Liver (tissue), 9 donors: ENCODE results near the gene RADIL. TPM values are rescaled to one million over a fixed set of nuclear protein-coding genes. Genes with fewer than 3 reads are reported as not detected.

Experiments used
- DNase-seq: peaks from one replicate; pipeline ENCODE4 v3.0.0-alpha.2; 2017; ENCODE audit warnings: low spot score
- H3K27ac ChIP-seq, 2 donors: one replicate each; pipeline ENCODE4 v1.7.0; 2013; ENCODE audit warnings: inconsistent platforms in 2 of 2, low read length in 2 of 2, control low read depth in 1 of 2, low read depth in 1 of 2, mild to moderate bottlenecking in 1 of 2
- H3K27me3 ChIP-seq, 4 donors: one replicate each; pipeline versions ENCODE4 v1.6.1 to v1.7.0; 2013; ENCODE audit warnings: low read length in 3 of 4, inconsistent platforms in 1 of 4, mild to moderate bottlenecking in 1 of 4, moderate library complexity in 1 of 4; ENCODE audit not compliant: control insufficient read depth in 4 of 4, insufficient read depth in 4 of 4
- H3K36me3 ChIP-seq, 4 donors: one replicate each; pipeline versions ENCODE4 v1.6.1 to v1.7.0; 2013; ENCODE audit warnings: low read length in 3 of 4, mild to moderate bottlenecking in 3 of 4, low read depth in 1 of 4, moderate library complexity in 1 of 4; ENCODE audit not compliant: control insufficient read depth in 4 of 4, insufficient read depth in 3 of 4
- H3K4me1 ChIP-seq, 4 donors: one replicate each; pipeline versions ENCODE4 v1.6.1 to v1.7.0; 2013; ENCODE audit warnings: low read length in 3 of 4, mild to moderate bottlenecking in 3 of 4, moderate library complexity in 1 of 4; ENCODE audit not compliant: control insufficient read depth in 4 of 4, insufficient read depth in 4 of 4
- H3K4me3 ChIP-seq, 3 donors: one replicate each; pipeline versions ENCODE4 v1.6.1 to v1.7.0; 2013; ENCODE audit warnings: low read length in 3 of 3, control low read depth in 1 of 3, low read depth in 1 of 3, mild to moderate bottlenecking in 1 of 3
- H3K9ac ChIP-seq, 2 donors: one replicate each; pipeline ENCODE4 v1.7.0; 2013; ENCODE audit warnings: low read length in 2 of 2, mild to moderate bottlenecking in 2 of 2, moderate library complexity in 2 of 2, control low read depth in 1 of 2, low read depth in 1 of 2
- H3K9me3 ChIP-seq, 4 donors: one replicate each; pipeline versions ENCODE4 v1.6.1 to v1.7.0; 2013; ENCODE audit warnings: low read length in 3 of 4; ENCODE audit not compliant: control insufficient read depth in 4 of 4
- ATF3 ChIP-seq: IDR thresholded peaks from 2 replicates; pipeline ENCODE4 v1.6.1; 2016; ENCODE audit warnings: antibody characterized with exemption
- CTCF ChIP-seq: fragments of 150-350 bp; IDR thresholded peaks from 2 replicates; pipeline ENCODE4 v1.5.1; 2017; ENCODE audit warnings: improper control_type of control experiment, low read depth, low read length; ENCODE audit not compliant: missing input control
- EGR1 ChIP-seq, 2 donors: IDR thresholded peaks; 2 replicates each; pipeline ENCODE4 v1.6.1; 2016 to 2018; ENCODE audit warnings: antibody characterized with exemption in 2 of 2, low read depth in 2 of 2
- FOXA1 ChIP-seq: IDR thresholded peaks from 2 replicates; pipeline ENCODE4 v1.6.1; 2016; ENCODE audit warnings: antibody characterized with exemption
- GABPA ChIP-seq, 2 donors: IDR thresholded peaks in 1 of 2; conservative IDR thresholded peaks in 1 of 2; 2 replicates each; pipeline ENCODE4 v1.6.1; 2016; ENCODE audit warnings: antibody characterized with exemption in 2 of 2, mild to moderate bottlenecking in 1 of 2, moderate library complexity in 1 of 2
- HNF4A ChIP-seq, 2 donors: conservative IDR thresholded peaks; 2 replicates each; pipeline ENCODE4 v1.6.1; 2016; ENCODE audit warnings: antibody characterized with exemption in 2 of 2, mild to moderate bottlenecking in 2 of 2
- HNF4G ChIP-seq: IDR thresholded peaks from 2 replicates; pipeline ENCODE4 v1.6.1; 2016; ENCODE audit warnings: antibody characterized with exemption
- JUND ChIP-seq, 2 donors: IDR thresholded peaks; 2 replicates each; pipeline ENCODE4 v1.6.1; 2016; ENCODE audit warnings: antibody characterized with exemption in 2 of 2
- NR2F2 ChIP-seq: IDR thresholded peaks from 2 replicates; pipeline ENCODE4 v1.6.1; 2016; ENCODE audit warnings: antibody characterized with exemption
- RAD21 ChIP-seq, 2 donors: IDR thresholded peaks; 2 replicates each; pipeline ENCODE4 v1.6.1; 2016; ENCODE audit warnings: antibody characterized with exemption in 2 of 2, mild to moderate bottlenecking in 2 of 2
- RXRA ChIP-seq, 2 donors: IDR thresholded peaks; 2 replicates each; pipeline ENCODE4 v1.6.1; 2017 to 2018; ENCODE audit warnings: antibody characterized with exemption in 2 of 2, mild to moderate bottlenecking in 1 of 2
- SP1 ChIP-seq: IDR thresholded peaks from 2 replicates; pipeline ENCODE4 v1.6.1; 2018; ENCODE audit warnings: antibody characterized with exemption, mild to moderate bottlenecking
- TAF1 ChIP-seq: conservative IDR thresholded peaks from 2 replicates; pipeline ENCODE4 v1.6.1; 2016; ENCODE audit warnings: antibody characterized with exemption, mild to moderate bottlenecking
- YY1 ChIP-seq: IDR thresholded peaks from 2 replicates; pipeline ENCODE4 v1.6.1; 2016; ENCODE audit warnings: antibody characterized with exemption, mild to moderate bottlenecking
- WGBS: extraction: QIAGEN DNeasy Blood & Tissue Kit; methylation state at CpG from one replicate; pipeline ENCODE4 v1.1.7; 2013; 5-methylcytosine and 5-hydroxymethylcytosine counted together
- polyA plus RNA-seq, 2 donors: library from polyadenylated mRNA; stranded (reverse) in 1 of 2; unstranded in 1 of 2; fragments of 200-250 nt in 1 of 2; fragments of >200 nt in 1 of 2; fragmentation: Nextera tagmentation in 1 of 2; extraction: Ambion mirVana in 1 of 2; gene quantifications; one replicate each; pipeline versions ENCODE4 v1.2.1 to v1.2.3, GENCODE V29; 2013 to 2015
- total RNA-seq, 2 donors: library from RNA; depleted of rRNA; stranded (reverse); fragments of >200 nt; gene quantifications; one replicate each; pipeline ENCODE4 v1.2.3, GENCODE V29; 2014
- TF ChIP-seq, protein P1 (sequence below): IDR thresholded peaks from 2 replicates; pipeline ENCODE4 v1.6.1; 2016; ENCODE audit warnings: antibody characterized with exemption
- TF ChIP-seq, protein P2 (sequence below): IDR thresholded peaks from 2 replicates; pipeline ENCODE4 v1.6.1; 2016; ENCODE audit warnings: antibody characterized with exemption
- donor health status: healthy.
- donor health status: healthy.
- donor health status: healthy.
- donor health status: healthy.
- donor health status: healthy.

Gene RADIL
- total and polyA plus RNA-seq, 4 donors, result 0.14 to 0.25 (median 0.21) TPM; not detected in 1

DNA sequence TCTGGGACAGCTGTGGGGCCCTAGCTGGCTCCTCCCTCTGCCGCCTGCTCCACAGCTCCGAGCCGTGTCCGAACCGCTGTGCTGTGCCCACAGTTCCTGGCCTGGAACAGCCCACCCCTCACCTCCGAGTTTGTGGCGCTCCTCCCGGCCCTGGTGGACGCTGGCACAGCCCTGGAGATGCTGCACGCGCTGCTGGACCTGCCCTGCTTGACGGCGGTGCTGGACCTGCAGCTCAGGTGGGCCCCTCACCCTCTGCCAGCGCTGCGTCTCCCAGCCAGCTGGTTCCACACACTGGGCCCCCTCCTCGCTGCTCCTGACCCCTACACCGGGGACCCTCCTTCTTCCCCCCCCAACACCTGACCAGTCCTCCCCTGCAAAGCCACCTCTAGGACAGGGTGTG is 96.0 kb downstream of the RADIL start:
- Histone ChIP-seq H3K4me3 (no peak overlapping the region), H3K9me3 (no peaks in the 10 kb centered on the region), H3K27me3 (no peaks in the 10 kb centered on the region), H3K4me1 (no peaks in the 10 kb centered on the region), H3K9ac (no peak overlapping the region), H3K27ac (no peak overlapping the region), H3K36me3 (peaks cover 20 to 88% (median 36%) of the 10 kb centered on the region in 4 donors)
- 94% methylated on average over 17 of the region's 17 CpGs for WGBS
- no peak for DNase-seq
- TF ChIP-seq CTCF (no peak), GABPA (IDR thresholded peaks at IDR 0.05 in 1 of 2, conservative IDR thresholded peaks at IDR 0.05 in 1 of 2) (no peak), EGR1 (IDR thresholded peaks at IDR 0.05; ENCODE audit: low read depth in 2 of 2) (no peak), TAF1 (no peak), HNF4G (no peak), NR2F2 (no peak), JUND (IDR thresholded peaks at IDR 0.05) (no peak), FOXA1 (no peak), HNF4A (conservative IDR thresholded peaks at IDR 0.05) (no peak), ATF3 (no peak), RXRA (IDR thresholded peaks at IDR 0.05) (no peak), SP1 (no peak), RAD21 (IDR thresholded peaks at IDR 0.05) (no peak)
- TF ChIP-seq, protein P1, sequence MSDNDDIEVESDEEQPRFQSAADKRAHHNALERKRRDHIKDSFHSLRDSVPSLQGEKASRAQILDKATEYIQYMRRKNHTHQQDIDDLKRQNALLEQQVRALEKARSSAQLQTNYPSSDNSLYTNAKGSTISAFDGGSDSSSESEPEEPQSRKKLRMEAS, result no peak
- TF ChIP-seq, protein P2, sequence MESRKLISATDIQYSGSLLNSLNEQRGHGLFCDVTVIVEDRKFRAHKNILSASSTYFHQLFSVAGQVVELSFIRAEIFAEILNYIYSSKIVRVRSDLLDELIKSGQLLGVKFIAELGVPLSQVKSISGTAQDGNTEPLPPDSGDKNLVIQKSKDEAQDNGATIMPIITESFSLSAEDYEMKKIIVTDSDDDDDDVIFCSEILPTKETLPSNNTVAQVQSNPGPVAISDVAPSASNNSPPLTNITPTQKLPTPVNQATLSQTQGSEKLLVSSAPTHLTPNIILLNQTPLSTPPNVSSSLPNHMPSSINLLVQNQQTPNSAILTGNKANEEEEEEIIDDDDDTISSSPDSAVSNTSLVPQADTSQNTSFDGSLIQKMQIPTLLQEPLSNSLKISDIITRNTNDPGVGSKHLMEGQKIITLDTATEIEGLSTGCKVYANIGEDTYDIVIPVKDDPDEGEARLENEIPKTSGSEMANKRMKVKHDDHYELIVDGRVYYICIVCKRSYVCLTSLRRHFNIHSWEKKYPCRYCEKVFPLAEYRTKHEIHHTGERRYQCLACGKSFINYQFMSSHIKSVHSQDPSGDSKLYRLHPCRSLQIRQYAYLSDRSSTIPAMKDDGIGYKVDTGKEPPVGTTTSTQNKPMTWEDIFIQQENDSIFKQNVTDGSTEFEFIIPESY, result no peak

DNA sequence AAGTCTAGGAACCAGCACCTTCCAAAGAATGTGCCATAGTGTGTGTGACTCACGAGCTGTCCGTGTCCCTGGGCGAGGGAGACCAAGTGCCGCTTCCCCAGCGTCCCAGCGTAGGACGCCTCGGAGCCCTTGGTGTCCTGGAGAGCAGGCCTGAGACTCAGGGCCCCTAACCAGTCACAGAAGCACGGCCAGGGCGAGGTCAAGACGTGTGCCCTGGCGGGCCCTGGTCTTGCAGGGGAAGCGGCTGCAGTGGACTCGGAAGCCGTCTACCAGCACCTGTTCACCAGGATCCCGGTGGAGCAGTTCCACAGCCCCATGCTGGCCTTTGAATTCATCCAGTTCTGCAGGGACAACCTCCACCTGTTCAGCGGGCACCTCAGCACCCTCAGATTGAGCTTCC is 97.5 kb downstream of the RADIL start:
- Histone ChIP-seq H3K4me3 (no peak overlapping the region), H3K4me1 (no peaks in the 10 kb centered on the region), H3K27ac (no peak overlapping the region), H3K9me3 (no peaks in the 10 kb centered on the region), H3K36me3 (peaks cover 24 to 94% (median 47%) of the 10 kb centered on the region in 4 donors), H3K27me3 (no peaks in the 10 kb centered on the region), H3K9ac (no peak overlapping the region)
- no peak for DNase-seq
- TF ChIP-seq, protein P2, result no peak
- TF ChIP-seq JUND (IDR thresholded peaks at IDR 0.05) (no peak), TAF1 (no peak), YY1 (no peak), NR2F2 (no peak)
- 97% methylated on average over 17 of the region's 17 CpGs for WGBS
